Measurements from ENCODE around the gene TMIGD3.

Gene TMIGD3

GRCh38 chr1:111470596-111470995, 32.8 kb downstream of the TMIGD3 start:
- Histone ChIP-seq H3K4me3 (ENCODE audit: low read length) (no peak overlapping the region), H3K9ac (ENCODE audit: low read length) (no peak overlapping the region), H3K9me3 (ENCODE audit: control insufficient read depth, low read depth, low read length) (no peaks in the 10 kb centered on the region), H3K27me3 (ENCODE audit: control insufficient read depth, insufficient read depth, low read length) (no peaks in the 10 kb centered on the region), H3K36me3 (ENCODE audit: control insufficient read depth, low read depth, low read length) (no peaks in the 10 kb centered on the region), H3K27ac (ENCODE audit: low read length) (no peak overlapping the region), H3K4me1 (ENCODE audit: control insufficient read depth, low read depth, low read length) (no peaks in the 10 kb centered on the region)

- Histone ChIP-seq H3K9me3 (ENCODE audit: control insufficient read depth, low read depth, low read length) (no peaks in the 10 kb centered on the region), H3K4me1 (ENCODE audit: control insufficient read depth, low read depth, low read length) (no peaks in the 10 kb centered on the region), H3K4me3 (ENCODE audit: low read length) (no peak overlapping the region), H3K27me3 (ENCODE audit: control insufficient read depth, insufficient read depth, low read length) (no peaks in the 10 kb centered on the region), H3K9ac (ENCODE audit: low read length) (no peak overlapping the region), H3K27ac (ENCODE audit: low read length) (no peak overlapping the region), H3K36me3 (ENCODE audit: control insufficient read depth, low read depth, low read length) (no peaks in the 10 kb centered on the region)
These were observed 33.9 kb downstream of the TMIGD3 start for GRCh38 chr1:111469539-111469938.

GRCh38 chr1:111468717-111469100, 34.7 kb downstream of the TMIGD3 start:
- no peaks in the 10 kb centered on the region for H3K9me3 ChIP-seq (ENCODE audit: control insufficient read depth, low read depth, low read length)
- H3K4me1 ChIP-seq (ENCODE audit: control insufficient read depth, low read depth, low read length) = no peaks in the 10 kb centered on the region
- H3K4me3 ChIP-seq (ENCODE audit: low read length) = no peak overlapping the region
- no peak overlapping the region for H3K9ac ChIP-seq (ENCODE audit: low read length)
- H3K27ac ChIP-seq (ENCODE audit: low read length) = no peak overlapping the region
- no peaks in the 10 kb centered on the region for H3K27me3 ChIP-seq (ENCODE audit: control insufficient read depth, insufficient read depth, low read length)
- H3K36me3 ChIP-seq (ENCODE audit: control insufficient read depth, low read depth, low read length) = no peaks in the 10 kb centered on the region

- no peaks in the 10 kb centered on the region for H3K4me1 ChIP-seq (ENCODE audit: control insufficient read depth, low read depth, low read length)
- no peak overlapping the region for H3K4me3 ChIP-seq (ENCODE audit: low read length)
- H3K9ac ChIP-seq (ENCODE audit: low read length) = no peak overlapping the region
- H3K27ac ChIP-seq (ENCODE audit: low read length) = no peak overlapping the region
- H3K9me3 ChIP-seq (ENCODE audit: control insufficient read depth, low read depth, low read length) = no peaks in the 10 kb centered on the region
- no peaks in the 10 kb centered on the region for H3K27me3 ChIP-seq (ENCODE audit: control insufficient read depth, insufficient read depth, low read length)
- no peaks in the 10 kb centered on the region for H3K36me3 ChIP-seq (ENCODE audit: control insufficient read depth, low read depth, low read length)
These were observed 35.3 kb downstream of the TMIGD3 start for GRCh38 chr1:111467865-111468716.

- Histone ChIP-seq H3K9me3 (ENCODE audit: control insufficient read depth, low read depth, low read length) (no peaks in the 10 kb centered on the region), H3K4me3 (ENCODE audit: low read length) (no peak overlapping the region), H3K9ac (ENCODE audit: low read length) (no peak overlapping the region), H3K27ac (ENCODE audit: low read length) (no peak overlapping the region), H3K27me3 (ENCODE audit: control insufficient read depth, insufficient read depth, low read length) (no peaks in the 10 kb centered on the region), H3K36me3 (ENCODE audit: control insufficient read depth, low read depth, low read length) (peaks cover 8% of the 10 kb centered on the region), H3K4me1 (ENCODE audit: control insufficient read depth, low read depth, low read length) (no peaks in the 10 kb centered on the region)
These were observed 37.0 kb downstream of the TMIGD3 start for GRCh38 chr1:111466480-111466879.

GRCh38 chr1:111465754-111466153, 37.7 kb downstream of the TMIGD3 start:
- H3K36me3 ChIP-seq (ENCODE audit: control insufficient read depth, low read depth, low read length) = peaks cover 15% of the 10 kb centered on the region

GRCh38 chr1:111463029-111463683, 40.3 kb downstream of the TMIGD3 start:
- Histone ChIP-seq H3K4me1 (ENCODE audit: control insufficient read depth, low read depth, low read length) (no peaks in the 10 kb centered on the region), H3K9ac (ENCODE audit: low read length) (no peak overlapping the region), H3K27ac (ENCODE audit: low read length) (no peak overlapping the region), H3K27me3 (ENCODE audit: control insufficient read depth, insufficient read depth, low read length) (no peaks in the 10 kb centered on the region), H3K36me3 (ENCODE audit: control insufficient read depth, low read depth, low read length) (peaks cover 37% of the 10 kb centered on the region), H3K9me3 (ENCODE audit: control insufficient read depth, low read depth, low read length) (no peaks in the 10 kb centered on the region), H3K4me3 (ENCODE audit: low read length) (no peak overlapping the region)

More at GRCh38 chr1:111465754-111466153, 37.7 kb downstream of the TMIGD3 start:
- H3K9me3 ChIP-seq (ENCODE audit: control insufficient read depth, low read depth, low read length) = no peaks in the 10 kb centered on the region
- no peaks in the 10 kb centered on the region for H3K4me1 ChIP-seq (ENCODE audit: control insufficient read depth, low read depth, low read length)
- no peak overlapping the region for H3K9ac ChIP-seq (ENCODE audit: low read length)
- no peak overlapping the region for H3K4me3 ChIP-seq (ENCODE audit: low read length)
- H3K27me3 ChIP-seq (ENCODE audit: control insufficient read depth, insufficient read depth, low read length) = no peaks in the 10 kb centered on the region
- no peak overlapping the region for H3K27ac ChIP-seq (ENCODE audit: low read length)

GRCh38 chr1:111462370-111463028, 40.9 kb downstream of the TMIGD3 start:
- Histone ChIP-seq H3K27ac (ENCODE audit: low read length) (no peak overlapping the region), H3K4me3 (ENCODE audit: low read length) (no peak overlapping the region), H3K9me3 (ENCODE audit: control insufficient read depth, low read depth, low read length) (no peaks in the 10 kb centered on the region), H3K9ac (ENCODE audit: low read length) (no peak overlapping the region), H3K36me3 (ENCODE audit: control insufficient read depth, low read depth, low read length) (peaks cover 44% of the 10 kb centered on the region), H3K27me3 (ENCODE audit: control insufficient read depth, insufficient read depth, low read length) (no peaks in the 10 kb centered on the region), H3K4me1 (ENCODE audit: control insufficient read depth, low read depth, low read length) (no peaks in the 10 kb centered on the region)

- no peak overlapping the region for H3K4me3 ChIP-seq (ENCODE audit: low read length)
- no peaks in the 10 kb centered on the region for H3K4me1 ChIP-seq (ENCODE audit: control insufficient read depth, low read depth, low read length)
- no peak overlapping the region for H3K27ac ChIP-seq (ENCODE audit: low read length)
- H3K9me3 ChIP-seq (ENCODE audit: control insufficient read depth, low read depth, low read length) = no peaks in the 10 kb centered on the region
- no peaks in the 10 kb centered on the region for H3K27me3 ChIP-seq (ENCODE audit: control insufficient read depth, insufficient read depth, low read length)
- H3K36me3 ChIP-seq (ENCODE audit: control insufficient read depth, low read depth, low read length) = peaks cover 51% of the 10 kb centered on the region
- no peak overlapping the region for H3K9ac ChIP-seq (ENCODE audit: low read length)
These were observed 41.7 kb downstream of the TMIGD3 start for GRCh38 chr1:111461765-111462164.

GRCh38 chr1:111455642-111456031, 47.8 kb downstream of the TMIGD3 start:
- H3K27ac ChIP-seq (ENCODE audit: low read length) = no peak overlapping the region
- H3K9ac ChIP-seq (ENCODE audit: low read length) = no peak overlapping the region
- no peaks in the 10 kb centered on the region for H3K27me3 ChIP-seq (ENCODE audit: control insufficient read depth, insufficient read depth, low read length)
- no peak overlapping the region for H3K4me3 ChIP-seq (ENCODE audit: low read length)
- no peaks in the 10 kb centered on the region for H3K9me3 ChIP-seq (ENCODE audit: control insufficient read depth, low read depth, low read length)
- H3K36me3 ChIP-seq (ENCODE audit: control insufficient read depth, low read depth, low read length) = peaks cover 62% of the 10 kb centered on the region
- peaks cover under 1% of the 10 kb centered on the region for H3K4me1 ChIP-seq (ENCODE audit: control insufficient read depth, low read depth, low read length)

- no peaks in the 10 kb centered on the region for H3K27me3 ChIP-seq (ENCODE audit: control insufficient read depth, insufficient read depth, low read length)
- H3K27ac ChIP-seq (ENCODE audit: low read length) = no peak overlapping the region
- H3K9me3 ChIP-seq (ENCODE audit: control insufficient read depth, low read depth, low read length) = no peaks in the 10 kb centered on the region
- H3K36me3 ChIP-seq (ENCODE audit: control insufficient read depth, low read depth, low read length) = peaks cover 60% of the 10 kb centered on the region
- H3K4me3 ChIP-seq (ENCODE audit: low read length) = no peak overlapping the region
- peaks cover 6% of the 10 kb centered on the region for H3K4me1 ChIP-seq (ENCODE audit: control insufficient read depth, low read depth, low read length)
- no peak overlapping the region for H3K9ac ChIP-seq (ENCODE audit: low read length)
These were observed 48.4 kb downstream of the TMIGD3 start for GRCh38 chr1:111454859-111455641.
